HG02840 (cell line): ENCODE measurements around the gene SYTL3.

Experiments
- ATAC-seq: cut with Tn5 transposase; IDR thresholded peaks from one replicate; pipeline ENCODE4 v1.9.1; 2021; ENCODE audit warnings: mild to moderate bottlenecking, moderate library complexity, moderate number of reproducible peaks; ENCODE audit not compliant: unreplicated experiment, low FRiP score

The SYTL3 gene

GRCh38 chr6:158808442-158808833 lies 158.6 kb downstream of the SYTL3 start:
- ATAC-seq: no peak

GRCh38 chr6:158808941-158809678 lies 159.3 kb downstream of the SYTL3 start:
- ATAC-seq: peak; percentile 72

- ATAC-seq: no peak
Measured at GRCh38 chr6:158810155-158811095, 160.6 kb downstream of the SYTL3 start.

GRCh38 chr6:158812611-158813010 lies 162.8 kb downstream of the SYTL3 start:
- ATAC-seq: no peak

- ATAC-seq: no peak
Measured at GRCh38 chr6:158813032-158813431, 163.2 kb downstream of the SYTL3 start.
